SKM-1 (cell line): ENCODE measurements around the gene MEA1.
A peak's percentile ranks its signal among the peaks of the same experiment; 100 is the strongest.

Experiments used
- DNase-seq: peaks from one replicate; lab custom pipeline; 2025; ENCODE audit not compliant: unreplicated experiment; lab: John Stamatoyannopoulos, UW

The MEA1 gene

DNA sequence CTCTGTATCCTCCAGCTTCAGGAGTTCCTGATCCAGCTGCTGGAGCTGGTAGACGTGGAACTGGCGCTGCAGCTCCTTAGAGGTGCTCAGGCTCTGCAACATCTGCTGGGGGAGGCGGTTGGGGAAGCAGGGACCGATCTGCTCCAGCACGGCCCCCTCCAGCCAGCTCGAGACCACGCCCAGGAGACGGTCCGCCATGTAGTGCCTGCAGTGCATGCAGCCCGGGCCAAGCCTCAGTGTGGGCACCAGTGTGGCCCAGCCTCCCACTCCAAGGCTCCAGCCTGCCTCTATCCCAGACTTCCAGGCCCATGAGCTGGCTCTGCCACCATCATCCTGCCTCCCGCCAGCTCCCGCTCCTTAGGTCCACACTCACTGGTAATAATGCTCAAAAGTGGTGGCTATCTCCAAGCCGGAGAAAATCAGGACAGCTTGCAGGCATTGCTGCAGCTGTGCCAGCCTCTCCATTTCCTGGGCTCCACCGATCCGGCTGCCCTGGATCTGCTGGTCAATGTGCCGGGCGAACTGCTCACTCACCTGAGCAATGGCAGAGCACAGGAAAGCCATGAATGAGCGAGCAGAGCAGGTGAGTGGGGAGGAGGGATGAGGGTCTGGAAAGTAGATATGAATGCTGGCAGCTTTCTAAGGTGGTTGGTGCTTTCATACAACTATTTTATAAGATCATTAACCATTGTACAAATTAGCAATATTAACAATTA is 27.0 kb upstream of the MEA1 start:
- DNase-seq = no peak

DNA sequence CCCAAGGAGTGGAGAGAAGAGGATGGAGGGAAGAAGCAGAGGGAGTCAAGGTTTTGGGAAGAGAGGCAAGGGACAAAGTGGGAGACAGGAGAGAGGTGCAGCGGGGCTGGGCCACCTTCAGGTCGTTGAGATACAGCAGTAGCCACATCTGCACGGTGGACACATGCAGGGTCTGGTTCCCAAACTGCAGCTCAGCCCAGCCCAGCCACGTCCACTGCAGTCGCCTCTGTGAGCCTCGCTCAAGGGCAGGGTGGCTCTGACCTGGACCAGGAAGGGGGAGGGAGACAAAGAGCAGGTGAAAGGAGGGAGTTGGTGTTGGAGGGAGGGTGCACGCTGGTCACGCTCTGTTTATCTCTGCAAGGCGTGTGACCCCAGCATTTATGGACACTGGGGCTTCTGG is 25.0 kb upstream of the MEA1 start:
- no peak for DNase-seq

DNA sequence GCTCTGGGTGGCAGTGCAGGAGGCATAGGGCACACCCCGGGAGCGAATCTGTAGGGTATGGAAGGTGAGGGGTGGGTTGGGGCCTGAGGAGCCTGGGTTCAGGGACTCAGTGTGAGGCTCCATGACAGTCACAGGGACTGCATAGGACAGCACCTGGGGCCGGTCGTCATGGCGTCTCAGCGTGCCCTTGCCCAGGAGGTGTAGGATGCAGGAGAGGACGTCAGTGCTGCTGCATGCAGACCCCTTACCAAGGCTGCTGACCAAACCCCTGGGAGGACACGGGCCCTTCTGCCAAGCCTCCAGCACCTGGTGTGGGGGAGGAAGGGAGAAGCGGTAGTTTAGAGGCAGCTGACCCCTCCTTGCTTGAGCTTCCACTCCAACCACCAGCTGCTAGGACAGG is 24.0 kb upstream of the MEA1 start:
- DNase-seq = no peak

DNA sequence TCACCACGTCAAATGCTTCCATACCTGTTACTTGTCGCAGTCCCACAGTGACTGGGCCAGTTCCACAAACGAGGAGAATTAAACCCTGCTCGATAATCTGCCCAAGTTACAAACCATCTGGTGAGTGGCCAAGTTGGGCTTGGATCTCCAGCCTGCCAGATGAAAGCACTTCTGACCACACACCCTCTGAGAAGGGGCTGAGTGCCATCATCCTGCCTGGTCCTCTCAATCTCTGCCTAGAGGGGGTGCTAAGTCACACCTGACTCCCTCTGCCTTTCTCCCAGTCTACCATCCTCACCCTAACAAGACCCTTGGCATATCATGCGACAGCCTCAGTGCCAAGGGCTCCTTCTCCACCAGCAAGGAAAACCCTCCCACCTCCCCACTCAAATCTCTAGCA is 23.5 kb upstream of the MEA1 start:
- no peak for DNase-seq

GRCh38 chr6:43036712-43037111 is 23.0 kb upstream of the MEA1 start:
- DNase-seq = no peak

DNA sequence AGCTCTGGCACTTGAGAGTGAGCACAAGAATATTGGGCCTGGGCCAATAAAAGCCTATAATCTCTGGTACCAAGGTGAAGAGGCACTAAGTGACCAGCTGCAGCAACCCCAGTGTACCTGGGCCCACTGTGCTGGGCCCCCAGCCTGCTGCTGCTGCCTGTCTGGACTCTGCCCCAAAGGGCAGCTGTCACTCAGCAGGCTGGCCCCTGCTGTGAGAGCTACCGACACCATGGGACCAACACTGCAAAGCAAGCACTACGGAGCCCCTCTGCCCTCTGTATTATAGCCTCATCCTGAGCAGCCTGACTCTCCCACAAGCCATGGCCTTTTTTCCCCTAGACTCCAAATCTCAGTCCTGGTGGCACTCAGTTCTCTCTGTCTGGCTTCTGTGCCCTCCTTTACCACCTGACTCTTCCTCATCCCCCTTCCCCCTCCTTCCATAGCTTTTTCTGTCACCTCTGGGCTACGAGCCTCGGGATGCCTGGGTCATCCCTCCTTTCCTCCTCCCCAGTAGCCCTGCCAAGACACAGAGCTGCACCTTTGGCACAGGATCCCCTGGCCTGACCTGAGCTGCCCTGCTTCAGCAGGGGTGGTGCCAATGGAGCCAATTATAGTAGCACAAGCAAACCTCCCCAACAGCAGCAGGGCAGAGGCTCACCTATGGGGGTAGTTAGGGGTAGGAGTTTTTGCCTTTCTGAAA is 21.9 kb upstream of the MEA1 start:
- no peak for DNase-seq

DNA sequence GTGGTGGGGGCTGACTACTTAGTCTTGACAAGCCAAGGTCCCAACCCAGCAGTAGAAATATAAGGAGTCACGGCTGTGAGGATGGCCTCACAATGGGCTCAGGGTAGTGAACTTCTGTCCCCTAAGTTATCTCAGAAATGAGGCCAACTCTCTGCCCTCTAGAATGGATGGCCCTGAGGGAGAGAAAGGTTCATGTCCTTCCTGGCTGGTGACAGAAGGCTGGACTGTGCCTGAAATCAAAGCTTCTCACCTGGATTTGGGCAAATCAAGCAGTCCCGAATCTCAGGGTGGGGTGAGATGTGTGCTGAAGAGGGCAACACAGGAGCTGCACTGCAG is 20.4 kb upstream of the MEA1 start:
- DNase-seq = no peak

- DNase-seq = no peak
Measured at GRCh38 chr6:43033496-43034189, 19.9 kb upstream of the MEA1 start.

- DNase-seq = no peak
Measured at GRCh38 chr6:43032326-43032725, 18.6 kb upstream of the MEA1 start.

DNA sequence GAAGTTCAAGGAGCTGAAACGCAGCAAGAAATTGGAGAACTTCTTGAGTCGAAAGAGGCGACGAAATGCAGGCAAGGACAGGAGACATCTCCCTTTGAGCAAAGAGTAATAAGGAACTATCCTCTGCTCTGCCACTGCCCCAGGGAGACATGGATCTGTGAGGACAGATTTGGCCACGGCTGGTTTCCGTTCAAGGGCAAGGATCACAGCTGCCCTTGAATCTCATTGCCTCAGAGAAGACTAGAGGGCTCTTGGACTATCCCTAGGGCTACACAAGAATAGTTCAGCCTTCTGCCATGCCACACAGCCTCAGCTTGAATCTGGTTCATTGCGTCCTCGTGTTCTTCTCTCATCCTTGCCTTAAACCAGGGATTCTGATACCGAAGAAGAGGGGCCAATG is 15.4 kb upstream of the MEA1 start:
- DNase-seq = no peak

- DNase-seq = no peak
Measured at GRCh38 chr6:43026365-43026764, 12.6 kb upstream of the MEA1 start.

- no peak for DNase-seq
Measured at GRCh38 chr6:43024436-43024835, 10.7 kb upstream of the MEA1 start.

GRCh38 chr6:43021270-43022047 is 7.7 kb upstream of the MEA1 start, which contains the start of gene RRP36:
RRP36 (plus strand) TSS chr6:43021623; CDS start chr6:43021655, 32 bp downstream.
- DNase-seq = peak; percentile 24

GRCh38 chr6:43020847-43021246 is 7.1 kb upstream of the MEA1 start:
- no peak for DNase-seq

GRCh38 chr6:43020052-43020705 is 6.4 kb upstream of the MEA1 start:
- DNase-seq = no peak

DNA sequence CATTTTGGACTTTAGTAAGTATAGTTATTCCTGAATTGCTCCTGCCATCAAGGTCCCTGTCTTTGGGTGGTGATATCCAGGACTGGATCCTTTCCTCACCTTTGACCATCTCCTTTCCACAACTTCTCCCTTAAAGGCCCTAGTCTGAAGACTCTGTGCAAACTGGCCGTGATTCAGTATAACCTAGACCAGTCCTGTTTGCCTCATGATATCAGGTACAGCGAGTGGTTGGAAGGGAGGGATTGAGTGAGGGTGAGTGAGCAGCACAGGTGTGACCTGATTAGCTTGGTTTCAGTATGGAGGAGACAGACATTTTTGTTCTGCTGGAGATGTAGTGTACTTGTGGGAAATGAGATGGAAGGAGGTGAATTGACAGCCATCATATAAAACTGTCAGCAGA is 5.4 kb upstream of the MEA1 start:
- DNase-seq = no peak

DNA sequence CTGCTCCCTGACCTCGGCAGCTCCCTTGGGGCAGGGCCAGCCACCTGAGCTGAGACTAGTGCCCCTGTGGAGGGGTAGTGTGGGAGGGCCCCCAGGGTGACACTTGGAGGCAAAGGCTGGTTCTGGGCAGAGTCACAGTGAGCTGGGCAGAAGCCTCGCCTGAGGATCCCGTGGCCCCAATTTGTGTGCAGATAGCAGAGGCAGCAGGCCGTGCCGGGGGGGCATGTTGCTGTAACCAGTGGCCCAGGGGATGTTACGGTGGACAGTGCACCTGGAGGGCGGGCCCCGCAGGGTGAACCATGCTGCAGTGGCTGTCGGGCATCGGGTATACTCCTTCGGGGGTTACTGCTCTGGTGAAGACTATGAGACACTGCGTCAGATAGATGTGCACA is 3.2 kb upstream of the MEA1 start:
- DNase-seq = no peak

GRCh38 chr6:43016176-43016942 is 2.6 kb upstream of the MEA1 start:
- no peak for DNase-seq

GRCh38 chr6:43014434-43014909 is 726 bp upstream of the MEA1 start:
- no peak for DNase-seq
